NCI-H510A (cell line): Measurements from ENCODE around the gene KDM4C.

Experiments
- DNase-seq: peaks from one replicate; lab custom pipeline; 2025; lab: John Stamatoyannopoulos, UW

KDM4C gene

DNA sequence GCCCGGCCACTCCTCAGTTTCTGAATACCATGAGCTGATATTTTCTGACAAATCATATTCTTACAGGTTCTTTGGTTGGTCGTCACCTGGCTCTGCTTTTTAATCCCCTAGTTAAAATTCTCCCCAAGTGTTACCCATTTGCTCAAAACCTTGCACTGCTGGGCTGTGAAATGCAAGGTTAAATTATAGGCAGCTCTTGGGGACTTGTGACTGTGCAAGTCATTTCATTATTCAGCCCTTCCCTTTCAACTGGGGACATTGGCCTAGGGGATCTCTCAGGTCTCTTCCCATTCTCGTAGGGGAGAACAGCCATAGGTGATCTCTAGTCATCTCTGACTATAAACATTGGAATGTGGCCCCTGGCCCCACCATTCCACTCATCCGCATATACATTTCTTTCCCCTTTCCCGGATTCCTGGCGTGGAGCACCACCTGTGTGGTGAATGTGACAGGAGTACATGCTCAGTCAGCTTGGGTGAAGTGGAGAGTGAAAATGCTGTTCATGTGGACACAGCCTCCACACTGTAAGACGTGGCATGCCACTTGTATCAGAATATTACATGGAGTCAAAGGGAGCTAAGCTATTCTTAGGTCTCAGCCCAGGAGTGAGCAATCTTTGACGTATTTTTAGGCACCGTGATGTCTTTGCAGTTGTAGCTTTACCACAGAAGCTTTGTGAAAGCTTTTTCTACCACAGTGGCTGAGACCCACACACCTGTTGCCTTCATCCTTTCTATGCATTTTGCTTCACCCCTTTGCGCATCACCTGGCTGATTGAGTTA is 386.7 kb downstream of the KDM4C start:
- no peak for DNase-seq

DNA sequence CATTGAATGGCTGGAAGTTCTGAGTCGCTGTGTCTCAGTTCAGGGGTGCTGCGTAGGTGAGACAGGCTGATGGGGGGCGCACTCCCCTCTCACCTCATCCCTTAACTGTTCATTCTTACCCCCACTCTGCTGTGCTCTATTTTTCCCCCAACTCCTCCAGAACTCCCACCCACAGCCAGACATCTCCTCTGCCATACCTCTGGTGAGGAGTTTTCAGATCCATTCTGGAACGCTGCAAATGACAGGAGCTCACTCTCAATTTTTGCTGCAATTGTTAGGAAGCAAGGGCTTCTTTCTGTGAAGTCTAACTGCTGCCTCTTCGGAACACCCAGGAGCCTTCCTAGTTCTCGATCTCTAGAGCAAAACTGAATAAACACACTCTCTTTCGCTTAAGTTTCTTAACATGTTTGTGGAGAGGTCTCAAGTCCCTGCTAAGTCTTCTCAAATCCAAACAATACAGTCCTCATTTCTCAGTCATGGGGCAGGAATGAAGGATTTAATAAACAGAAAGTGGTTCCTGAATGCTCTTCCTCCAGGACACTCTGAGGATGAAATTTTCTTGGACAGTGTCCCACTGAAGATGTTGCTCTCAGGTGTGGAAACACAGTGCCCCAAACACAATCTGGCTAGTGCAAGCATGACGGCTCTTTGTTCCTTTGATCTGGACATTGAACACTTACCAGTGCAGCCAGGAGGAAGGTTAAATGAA is 387.7 kb downstream of the KDM4C start:
- no peak for DNase-seq

DNA sequence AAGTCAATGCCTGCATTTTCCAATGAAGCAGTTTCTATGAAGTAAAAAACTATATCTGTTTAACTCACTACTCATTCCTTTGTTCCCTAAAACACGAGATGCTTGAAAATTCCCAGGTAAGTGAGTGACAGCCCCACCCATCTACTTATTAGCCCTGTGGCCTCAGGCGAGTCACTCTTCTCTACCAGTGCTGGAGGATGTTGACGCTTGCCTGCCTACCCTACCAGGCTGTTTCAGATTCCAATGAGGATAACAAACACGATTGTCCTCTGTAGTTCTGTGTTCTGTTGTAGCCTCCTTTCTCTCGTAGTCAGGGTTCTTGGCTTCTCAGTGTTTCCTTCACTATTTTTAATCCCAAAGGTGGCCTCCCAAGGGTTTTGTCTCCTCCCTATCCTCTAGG is 388.8 kb downstream of the KDM4C start:
- DNase-seq: no peak

DNA sequence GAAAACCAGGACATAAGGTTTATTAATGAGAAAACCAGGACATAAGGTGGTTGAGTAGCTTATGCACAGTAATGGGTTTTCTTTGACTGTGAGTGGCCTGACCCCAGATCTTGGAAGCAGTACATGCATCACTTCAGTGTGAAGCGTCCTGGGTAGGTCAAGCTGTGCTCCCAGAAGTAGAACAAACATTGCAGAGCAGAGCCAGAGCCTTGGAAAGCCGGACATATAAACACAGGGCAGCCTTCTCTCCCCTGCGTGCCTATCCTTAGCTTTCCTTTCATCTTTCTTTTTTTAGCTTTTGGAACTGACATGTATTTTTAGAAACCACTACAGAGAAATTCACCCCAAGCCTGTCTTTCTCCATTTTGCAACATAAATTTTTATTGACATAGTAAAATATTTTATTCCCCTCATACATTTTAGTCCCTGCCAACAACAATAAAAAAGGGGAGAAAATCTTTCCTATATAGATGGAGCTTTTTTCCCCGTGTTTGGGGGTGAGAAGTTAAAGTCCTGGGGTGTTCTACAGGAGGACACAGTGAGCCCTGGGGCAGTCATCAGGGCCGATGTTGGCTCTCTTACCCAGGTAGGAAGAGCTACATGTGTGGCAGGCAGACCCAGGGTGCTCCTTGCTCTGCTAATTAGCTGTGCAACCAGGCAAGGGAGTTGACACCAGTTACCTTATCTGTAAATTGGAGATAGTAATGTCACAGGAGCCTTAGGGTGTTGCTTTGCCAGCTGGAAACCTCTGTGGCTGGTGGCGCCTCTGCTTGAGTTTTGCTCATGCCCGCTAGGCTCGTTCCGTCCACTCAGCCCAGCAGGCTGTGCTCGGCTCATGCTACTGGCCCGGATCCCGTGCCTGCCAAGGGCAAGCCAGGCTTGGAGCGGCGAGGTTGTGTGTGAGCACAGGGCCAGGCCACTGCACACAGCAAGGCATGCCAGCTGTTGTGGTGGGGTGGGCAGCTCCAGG is 389.6 kb downstream of the KDM4C start:
- DNase-seq: no peak

DNA sequence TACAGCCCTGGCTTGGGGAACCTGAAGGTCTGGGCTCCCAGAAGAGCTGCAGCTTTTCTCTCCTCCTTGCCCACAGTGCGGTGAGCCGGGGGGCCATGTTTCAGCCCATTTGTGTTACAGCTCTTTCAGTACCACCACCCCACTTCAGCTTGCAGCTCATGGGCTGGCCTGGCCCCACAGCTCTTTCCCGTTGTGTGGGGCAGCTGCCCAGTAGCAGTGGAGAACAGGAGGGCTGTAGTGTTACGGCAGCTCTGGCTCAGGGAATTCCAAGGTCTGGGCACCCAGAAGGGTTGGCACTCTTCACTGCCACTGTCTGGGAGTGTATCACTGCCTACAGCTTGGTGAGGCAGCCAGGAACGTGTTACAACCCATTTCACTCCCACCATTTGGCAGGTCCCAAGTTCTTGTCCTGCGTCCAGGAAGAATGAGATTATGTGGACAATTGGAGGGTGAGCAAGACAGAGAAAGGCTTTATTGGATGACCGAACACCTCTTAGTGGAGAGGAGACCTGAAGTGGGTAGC is 390.5 kb downstream of the KDM4C start:
- DNase-seq: no peak

DNA sequence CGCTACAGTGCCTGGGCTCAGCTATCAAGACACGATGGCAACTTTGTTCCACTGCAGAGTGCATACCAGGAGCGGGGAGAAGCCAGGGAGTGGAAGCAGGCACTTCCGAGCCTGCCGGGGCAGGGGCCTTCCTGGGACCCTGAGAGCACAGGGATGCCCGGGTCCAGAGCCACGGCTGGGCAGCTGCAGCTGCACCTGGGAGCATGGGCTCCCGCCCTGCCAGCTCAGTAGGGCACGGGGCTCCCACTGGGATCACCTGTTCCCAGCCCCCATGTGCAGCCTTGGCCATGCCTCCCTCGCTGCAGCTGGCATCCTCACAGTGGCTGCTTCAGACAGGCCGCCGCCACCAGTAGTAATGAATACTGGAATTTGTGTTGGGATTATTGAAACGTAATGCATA is 391.5 kb downstream of the KDM4C start:
- DNase-seq: no peak

DNA sequence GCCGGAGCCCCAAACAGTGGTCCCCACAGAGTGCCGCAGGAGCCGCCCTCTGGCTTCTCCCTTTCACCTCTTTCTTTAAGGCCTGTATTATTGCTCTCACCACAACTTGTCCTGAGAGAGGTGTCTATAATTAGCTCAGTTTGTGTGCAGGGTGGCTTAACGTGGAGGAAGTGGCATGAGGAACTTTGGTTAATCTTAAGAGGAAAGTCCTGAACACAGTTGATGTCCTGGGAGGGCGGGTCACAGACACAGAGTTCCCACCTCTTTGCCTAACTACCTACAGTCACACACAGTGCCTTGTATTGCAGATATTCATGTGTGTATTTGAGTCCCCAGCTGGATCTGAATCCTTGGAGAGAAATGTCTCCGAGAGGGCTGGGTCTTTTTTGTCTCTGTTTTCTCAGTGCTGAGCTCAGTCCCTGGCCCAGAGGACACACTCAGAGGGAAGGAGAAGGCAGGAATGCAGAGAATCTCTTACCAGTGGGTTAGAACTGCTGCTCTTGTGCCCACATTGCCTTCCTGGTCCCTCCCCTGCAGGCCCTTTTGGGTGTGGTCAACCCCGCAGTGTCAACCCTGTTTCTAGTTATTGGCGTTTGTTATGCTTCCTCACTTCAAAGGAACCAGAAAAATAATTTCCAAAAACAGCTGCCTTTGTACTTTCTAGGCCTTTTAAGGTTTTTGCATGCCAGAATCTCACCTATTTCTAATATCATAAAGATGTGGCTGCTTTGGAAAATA is 392.5 kb downstream of the KDM4C start:
- DNase-seq: no peak

DNA sequence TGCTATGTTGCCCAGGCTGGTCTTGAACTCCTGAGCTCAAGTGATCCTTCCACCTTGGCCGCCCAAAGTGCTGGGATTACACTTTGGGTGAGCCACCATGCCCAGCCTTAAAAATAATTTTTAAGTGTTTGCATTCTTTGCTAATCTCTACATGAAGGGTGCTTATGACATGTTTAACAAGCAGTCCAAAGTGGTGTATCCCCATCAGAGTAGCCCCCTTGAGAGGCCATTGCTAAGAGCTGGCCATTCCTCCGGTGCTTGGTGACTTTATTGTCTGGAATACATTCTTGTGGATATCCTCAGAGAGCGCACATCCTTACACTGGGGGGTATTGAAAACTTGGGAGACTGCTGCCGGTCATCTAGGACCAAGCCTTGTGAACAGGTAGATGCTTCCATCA is 395.4 kb downstream of the KDM4C start:
- DNase-seq: no peak

DNA sequence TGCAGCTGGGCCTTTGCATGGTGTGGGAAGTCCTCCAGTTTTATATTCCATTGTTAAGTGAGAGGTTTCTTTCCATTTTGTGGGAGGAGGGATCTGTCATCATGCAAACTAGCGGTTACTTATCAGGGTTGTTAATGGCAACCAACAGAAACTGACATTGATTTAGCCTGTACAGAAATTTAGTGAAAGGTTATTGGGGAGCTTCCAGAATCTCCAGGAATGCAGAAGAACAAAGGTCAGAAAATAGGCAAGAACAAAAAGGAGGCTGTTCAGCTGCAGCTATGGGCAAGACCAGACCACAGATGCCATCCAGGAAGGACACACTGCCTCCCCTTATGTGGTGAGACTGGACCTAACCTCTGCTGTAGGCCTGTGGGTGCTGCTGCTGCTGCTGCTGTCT is 395.8 kb downstream of the KDM4C start:
- DNase-seq: no peak

DNA sequence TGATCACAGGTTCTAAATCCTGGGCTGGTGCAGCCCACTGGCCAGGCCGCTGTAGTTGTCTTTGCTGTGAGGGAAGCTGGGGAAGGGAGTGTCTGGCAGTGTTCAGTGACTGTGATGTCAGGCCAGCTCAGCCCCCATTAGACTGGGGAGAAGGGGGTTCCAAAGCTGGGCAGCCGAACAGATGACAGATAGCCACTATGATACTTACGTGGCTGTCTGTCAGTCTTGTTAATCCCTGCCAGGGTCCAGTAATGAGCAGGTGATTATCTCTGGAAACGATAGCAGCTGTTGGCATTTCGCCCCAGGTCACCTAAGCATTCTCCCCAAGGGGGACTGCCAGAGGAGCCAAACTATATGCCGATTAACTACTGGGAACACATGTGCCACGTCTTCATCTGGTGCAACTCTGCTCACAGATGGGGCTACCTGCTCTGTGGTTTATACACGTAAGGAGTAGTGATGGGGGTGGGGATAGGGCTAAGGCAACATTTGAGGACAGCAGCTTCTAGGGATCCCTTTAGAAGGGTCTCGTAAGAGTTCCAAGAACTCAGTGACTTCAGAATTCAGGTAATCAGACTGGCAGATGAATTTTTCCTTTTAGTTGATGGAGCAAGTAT is 396.3 kb downstream of the KDM4C start:
- no peak for DNase-seq

DNA sequence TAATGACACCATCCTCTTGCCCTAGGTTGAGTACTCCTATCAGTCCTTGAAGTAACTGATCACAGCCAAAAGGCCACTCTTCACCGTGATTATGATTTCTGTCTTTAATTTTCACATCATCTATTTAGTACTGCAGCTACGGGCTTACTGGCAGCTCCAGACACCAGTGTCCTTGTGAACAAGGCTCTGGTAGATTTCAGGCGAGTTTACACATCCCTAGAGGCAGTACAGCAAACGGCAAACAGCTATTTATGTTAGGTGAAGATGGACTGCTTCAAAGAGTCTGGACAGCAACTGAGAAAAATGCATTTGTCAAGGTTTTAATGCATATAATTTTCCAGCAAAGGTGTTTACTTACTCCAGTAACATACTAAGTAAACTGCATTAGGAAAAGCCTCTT is 396.9 kb downstream of the KDM4C start:
- no peak for DNase-seq

DNA sequence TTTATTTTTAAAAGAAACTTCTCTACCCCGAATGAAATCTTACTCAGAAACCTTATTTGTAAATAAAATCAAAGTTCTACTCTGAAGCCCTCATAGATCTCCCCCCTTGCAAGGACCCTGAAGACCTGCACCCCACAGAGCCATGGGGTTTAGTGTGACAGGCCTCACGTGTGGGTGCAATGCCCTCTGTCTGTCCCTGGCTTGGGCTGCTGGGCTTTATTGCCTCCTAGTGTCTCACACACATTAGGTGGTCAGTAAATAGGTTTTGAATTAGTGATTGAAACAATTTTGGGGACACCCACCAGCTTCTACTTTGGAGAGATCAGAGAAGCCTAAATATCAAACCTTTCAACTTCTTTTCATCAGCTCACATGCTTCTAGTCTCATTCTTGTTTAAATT is 403.7 kb downstream of the KDM4C start:
- DNase-seq: no peak

DNA sequence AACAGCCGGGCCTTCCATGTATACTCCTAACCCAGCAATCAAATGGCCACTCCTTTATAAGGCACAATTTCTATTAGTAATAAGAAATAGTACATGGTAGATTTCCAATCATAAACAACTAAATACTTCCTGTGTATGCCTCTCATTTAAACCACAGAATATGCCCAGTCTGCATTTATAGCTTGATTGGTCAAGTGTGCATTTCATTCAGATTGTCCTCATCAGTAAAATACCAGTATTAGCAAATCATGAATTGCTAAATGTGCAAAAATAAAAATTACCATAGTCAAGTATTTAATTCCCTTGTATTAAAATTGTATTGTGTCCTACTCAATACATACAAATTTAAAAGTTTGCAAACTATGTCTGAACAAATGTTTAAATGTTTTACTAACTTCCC is 406.2 kb downstream of the KDM4C start:
- DNase-seq: no peak

DNA sequence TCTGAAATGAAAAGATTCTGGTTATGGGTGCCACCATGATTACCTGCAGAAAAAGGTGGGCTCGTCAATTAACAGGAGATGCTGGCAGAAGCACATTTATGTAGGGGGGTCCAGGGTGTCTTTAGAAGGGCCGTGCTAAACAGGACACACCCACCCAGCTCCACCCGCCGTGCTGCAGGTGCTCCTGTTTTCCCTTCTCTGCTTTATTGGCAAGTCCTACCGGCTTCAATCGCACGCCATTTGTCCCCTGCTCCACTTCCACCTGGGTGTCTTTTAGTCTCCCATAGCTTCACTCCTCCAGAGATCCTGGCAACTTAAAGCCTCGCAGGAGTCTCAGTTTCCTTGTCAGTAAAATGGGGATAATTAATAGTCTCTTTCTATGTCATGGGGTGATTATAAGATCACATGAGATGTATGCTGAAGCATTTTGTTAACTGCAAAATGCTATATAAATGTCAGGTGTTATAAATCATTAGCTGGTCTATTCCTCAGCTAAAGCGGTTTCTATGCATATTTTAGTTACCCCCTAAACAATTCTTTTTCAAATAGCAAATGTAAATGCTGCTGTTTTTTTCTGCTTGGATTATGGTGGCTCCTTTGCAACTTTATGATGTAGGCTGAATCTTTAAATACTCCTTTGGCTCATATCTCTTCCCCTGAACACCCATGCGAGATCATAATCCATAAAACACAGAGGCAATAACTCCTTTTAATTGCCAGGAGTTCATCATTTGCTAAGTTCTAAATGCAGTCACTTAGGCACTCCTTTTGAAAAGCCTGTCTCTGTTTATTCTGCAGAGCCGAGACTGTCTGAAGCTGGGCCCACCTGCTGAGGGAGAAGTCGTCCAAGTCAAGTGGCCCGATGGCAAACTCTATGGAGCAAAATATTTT is 406.9 kb downstream of the KDM4C start:
- DNase-seq: no peak

DNA sequence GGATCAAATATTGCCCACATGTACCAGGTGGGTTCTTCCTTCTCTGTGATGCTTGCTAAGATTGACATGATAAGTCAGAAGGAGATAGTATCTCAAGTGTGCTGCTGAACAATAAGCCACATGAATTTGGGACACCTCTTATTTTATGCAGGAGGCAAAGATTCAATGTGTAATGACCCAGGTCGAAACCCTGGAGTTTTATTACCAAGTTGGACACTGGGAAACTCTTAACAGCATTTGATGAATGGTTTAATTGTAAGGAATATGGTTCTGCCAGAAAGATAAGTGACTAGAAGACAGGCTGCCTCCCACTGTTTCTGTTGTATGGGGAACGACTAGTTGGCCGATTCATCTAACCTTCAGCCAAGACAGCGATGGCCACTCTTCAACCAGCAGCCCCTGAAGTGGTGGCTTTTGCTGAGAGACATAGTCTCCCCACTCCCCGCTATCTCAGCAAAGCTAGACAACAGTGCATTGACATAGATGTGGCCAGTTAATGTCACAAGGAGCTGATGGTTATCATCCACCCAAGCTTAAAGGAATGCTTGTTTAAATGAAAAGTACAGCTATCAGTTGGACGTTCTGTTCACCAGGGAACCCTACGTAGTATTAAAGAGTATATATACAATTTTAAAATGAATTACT is 407.7 kb downstream of the KDM4C start:
- DNase-seq: no peak

DNA sequence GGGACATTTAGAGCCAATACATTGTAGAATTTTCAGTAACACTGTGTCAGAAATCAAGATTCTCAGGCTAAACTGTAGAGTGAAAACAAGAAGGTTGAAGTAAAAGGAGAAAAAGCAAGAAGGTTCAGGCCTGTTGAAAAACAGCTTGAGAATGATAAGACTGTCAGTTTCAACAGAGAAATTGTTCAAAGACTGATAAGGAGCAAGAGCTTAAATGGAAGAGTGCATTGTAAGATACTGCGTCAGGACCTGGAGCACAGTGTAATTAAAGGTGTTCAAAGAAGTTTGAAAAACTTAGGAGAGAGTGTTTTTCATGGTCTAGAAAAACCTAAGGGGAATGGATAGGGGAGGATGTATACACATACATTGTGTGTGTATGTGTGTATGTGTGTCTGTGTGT is 408.3 kb downstream of the KDM4C start:
- no peak for DNase-seq

DNA sequence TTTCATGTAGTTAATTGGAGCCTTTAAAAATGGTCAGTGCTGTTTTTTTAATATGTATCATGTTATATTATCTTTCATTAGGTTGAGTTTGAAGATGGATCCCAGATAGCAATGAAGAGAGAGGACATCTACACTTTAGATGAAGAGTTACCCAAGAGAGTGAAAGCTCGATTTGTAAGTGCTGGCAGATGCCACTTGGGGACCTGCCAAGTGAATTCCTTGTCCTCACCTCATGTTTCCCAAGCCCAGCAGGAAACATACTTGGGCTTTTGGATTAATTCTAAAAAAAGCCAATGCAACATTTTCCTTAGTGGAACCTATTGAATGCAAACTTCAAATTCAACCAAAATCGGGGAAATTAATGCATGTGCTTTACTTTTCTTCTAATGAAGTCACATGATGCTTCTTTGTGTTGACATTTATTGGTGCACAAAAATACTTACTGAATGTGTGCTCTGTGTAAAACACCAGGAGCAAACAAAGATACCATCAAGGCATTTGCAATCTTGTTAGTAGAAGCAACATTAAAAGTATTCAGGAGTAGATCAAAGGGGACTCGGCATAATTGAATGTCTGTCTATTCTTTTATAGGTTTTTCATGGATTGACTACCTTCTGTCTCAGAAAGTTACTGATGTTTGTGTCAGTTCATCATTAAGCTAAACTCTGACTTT is 412.1 kb downstream of the KDM4C start:
- no peak for DNase-seq

DNA sequence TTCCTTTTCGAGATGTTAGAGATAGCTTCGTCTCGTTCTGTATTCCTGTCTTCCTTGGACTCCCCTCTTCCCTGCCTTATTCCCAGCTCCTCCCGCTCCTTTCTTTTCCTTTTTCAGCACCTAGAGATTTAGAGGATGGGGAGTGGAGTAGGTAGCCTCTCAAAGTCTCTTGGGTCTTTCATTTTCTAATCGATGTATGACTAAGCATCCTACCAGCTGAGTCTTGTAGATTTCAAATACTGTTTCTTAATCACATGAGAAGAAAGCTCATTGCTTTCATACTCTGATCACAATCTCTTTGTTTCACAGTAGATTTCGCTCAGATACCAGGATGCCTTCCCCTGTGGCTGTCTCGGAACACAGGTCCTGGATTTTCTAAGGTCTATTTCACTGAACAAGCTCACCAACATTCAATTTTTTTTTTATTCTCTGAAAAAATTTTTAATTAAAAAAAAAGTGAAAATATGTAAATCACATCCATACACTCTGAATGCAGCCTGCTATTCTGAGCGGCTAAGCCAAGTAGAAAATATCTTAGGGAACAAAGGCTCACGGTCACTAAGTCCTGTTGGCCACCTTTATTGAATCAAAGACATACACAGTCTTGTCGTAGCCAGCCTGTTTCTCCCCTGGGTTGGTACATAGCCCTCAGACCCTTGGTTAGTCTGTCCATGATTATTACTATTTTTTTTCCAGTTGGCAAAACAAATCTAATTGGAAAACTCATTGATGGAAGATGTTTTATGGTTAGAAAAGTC is 413.8 kb downstream of the KDM4C start:
- no peak for DNase-seq
